Right lobe of liver (tissue), 6 donors: ENCODE data around the gene HGD. TPM values are rescaled to one million over a fixed set of nuclear protein-coding genes. Genes with fewer than 3 reads are reported as not detected.

ENCODE experiments used
- ATAC-seq, 4 donors: fragments of 200-7000 bp; cut with Tn5 transposase; one replicate each; pipeline ENCODE4 v1.9.1; 2020; ENCODE audit warnings: mild to moderate bottlenecking in 4 of 4, moderate library complexity in 4 of 4
- DNase-seq, 3 donors: peaks; one replicate each; pipeline ENCODE4 v3.0.0-alpha.2; 2020
- H3K27ac ChIP-seq, 3 donors: fragments of 200-600 bp; one replicate each; pipeline ENCODE4 v1.8.0; 2022
- H3K27me3 ChIP-seq, 2 donors: fragments of 200-600 bp; one replicate each; pipeline ENCODE4 v1.8.0; 2022
- H3K36me3 ChIP-seq, 4 donors: fragments of 200-600 bp; sonication (generic) in 1 of 4; one replicate each; pipeline versions ENCODE4 v1.5.1 to v1.8.0; 2017 to 2022; ENCODE audit warnings: control low read depth in 1 of 4
- H3K4me1 ChIP-seq, 4 donors: fragments of 200-600 bp; sonication (generic) in 1 of 4; one replicate each; pipeline versions ENCODE4 v1.5.1 to v1.8.0; 2017 to 2022; ENCODE audit warnings: control low read depth in 1 of 4
- H3K4me3 ChIP-seq, 3 donors: fragments of 200-600 bp; one replicate each; pipeline ENCODE4 v1.8.0; 2022
- H3K9me3 ChIP-seq, 4 donors: fragments of 200-600 bp; sonication (generic) in 1 of 4; one replicate each; pipeline versions ENCODE4 v1.5.1 to v1.8.0; 2017 to 2022; ENCODE audit warnings: control low read depth in 1 of 4
- POLR2A ChIP-seq: fragments of 450-650 bp; IDR thresholded peaks from one replicate; pipeline ENCODE4 v1.6.1; 2017; ENCODE audit warnings: antibody characterized with exemption, mild to moderate bottlenecking
- WGBS: methylation state at CpG from one replicate; pipeline ENCODE4 v1.1.6; 2018; ENCODE audit warnings: low coverage, low lambda C conversion rate; ENCODE audit not compliant: insufficient coverage; ENCODE audit errors: missing lambda C conversion rate; 5-methylcytosine and 5-hydroxymethylcytosine counted together
- intact Hi-C, 2 donors: fragments of 100-400 bp; cut with DNase I; formaldehyde crosslinking; loops; one replicate each; pipeline versions ENCODE4 v1.11.2 to v1.14.1; 2022
- total RNA-seq, 6 experiments: library from RNA; depleted of rRNA in 2 of 6; stranded (reverse); fragments of >200 nt in 2 of 6; fragmentation: NEBNext Ultra II Directional in 3 of 6; extraction: Animal tissue kit (Norgen Biotek cat#: 25700) in 3 of 6; gene quantifications; one replicate each; pipeline versions ENCODE4 v1.1.0 to v1.2.4, GENCODE V29; 2016 to 2023
- TF ChIP-seq, protein P1 (sequence below), 4 donors: fragments of 200-600 bp in 3 of 4; fragments of 450-650 bp in 1 of 4; IDR thresholded peaks; one replicate each; pipeline versions ENCODE4 v1.5.1 to v1.8.0; 2016 to 2022; ENCODE audit warnings: antibody characterized with exemption in 4 of 4, mild to moderate bottlenecking in 2 of 4
- donor health status: DM: no; HTN: yes; CAD: no.
- donor health status: DM: no; HTN: no; CAD: no.
- donor health status: DM: no; HTN: no; CAD: no.
- donor health status: DM: no; HTN: yes; CAD: no.
- donor health status: DM: no; HTN: yes; CAD: no.

Gene HGD
- total RNA-seq, 6 experiments from 2014 or later, result 117 to 610 (median 341) TPM

DNA sequence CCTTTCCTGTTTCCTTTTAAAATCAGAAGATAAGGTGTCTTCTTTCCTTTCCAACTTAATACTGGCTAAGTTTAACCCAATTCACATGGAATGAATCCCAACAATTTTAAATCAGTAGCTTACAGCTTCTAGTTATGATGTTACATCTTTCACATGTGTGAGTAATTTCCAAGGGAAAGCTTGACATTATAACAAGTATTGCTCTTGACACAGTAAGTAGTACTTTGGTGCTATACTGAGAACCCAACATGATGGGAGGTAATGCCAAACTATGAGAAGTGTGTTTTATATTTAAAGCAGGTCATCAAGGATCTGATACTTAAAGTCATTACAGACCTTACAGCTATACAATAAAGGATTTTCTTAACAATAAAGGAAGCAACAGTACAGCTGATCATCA lies 31.2 kb upstream of the HGD start:
- no peak for DNase-seq
- Histone ChIP-seq H3K4me1 (no peaks in the 10 kb centered on the region), H3K27me3 (no peaks in the 10 kb centered on the region), H3K4me3 (no peak overlapping the region), H3K36me3 (no peaks in the 10 kb centered on the region), H3K27ac (no peak overlapping the region), H3K9me3 (no peaks in the 10 kb centered on the region)
- intact Hi-C loops, result no loop called here
- TF ChIP-seq, protein P1, sequence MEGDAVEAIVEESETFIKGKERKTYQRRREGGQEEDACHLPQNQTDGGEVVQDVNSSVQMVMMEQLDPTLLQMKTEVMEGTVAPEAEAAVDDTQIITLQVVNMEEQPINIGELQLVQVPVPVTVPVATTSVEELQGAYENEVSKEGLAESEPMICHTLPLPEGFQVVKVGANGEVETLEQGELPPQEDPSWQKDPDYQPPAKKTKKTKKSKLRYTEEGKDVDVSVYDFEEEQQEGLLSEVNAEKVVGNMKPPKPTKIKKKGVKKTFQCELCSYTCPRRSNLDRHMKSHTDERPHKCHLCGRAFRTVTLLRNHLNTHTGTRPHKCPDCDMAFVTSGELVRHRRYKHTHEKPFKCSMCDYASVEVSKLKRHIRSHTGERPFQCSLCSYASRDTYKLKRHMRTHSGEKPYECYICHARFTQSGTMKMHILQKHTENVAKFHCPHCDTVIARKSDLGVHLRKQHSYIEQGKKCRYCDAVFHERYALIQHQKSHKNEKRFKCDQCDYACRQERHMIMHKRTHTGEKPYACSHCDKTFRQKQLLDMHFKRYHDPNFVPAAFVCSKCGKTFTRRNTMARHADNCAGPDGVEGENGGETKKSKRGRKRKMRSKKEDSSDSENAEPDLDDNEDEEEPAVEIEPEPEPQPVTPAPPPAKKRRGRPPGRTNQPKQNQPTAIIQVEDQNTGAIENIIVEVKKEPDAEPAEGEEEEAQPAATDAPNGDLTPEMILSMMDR (IDR thresholded peaks at IDR 0.05), result no peak
- no peak for TF ChIP-seq POLR2A
- ATAC-seq, result no peak

DNA sequence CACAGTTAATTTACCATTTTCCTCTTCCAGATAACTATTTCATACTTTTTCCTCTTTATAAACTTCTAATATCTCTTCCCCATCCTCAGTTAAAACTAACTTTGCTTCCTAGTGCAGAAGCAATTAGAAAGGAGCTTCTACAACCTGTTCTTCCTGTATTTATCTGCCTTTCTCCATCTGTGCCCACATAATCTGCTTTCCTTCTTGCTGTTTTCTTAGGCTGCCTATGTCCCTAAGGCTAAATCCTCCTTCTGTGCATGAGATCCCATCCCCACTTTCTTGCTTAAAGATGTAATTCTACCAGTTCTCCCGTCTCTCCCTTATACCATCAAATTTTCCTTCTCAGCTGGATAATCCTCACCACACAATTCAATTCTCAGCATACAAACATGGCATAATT lies 28.3 kb upstream of the HGD start:
- WGBS, result 100% methylated on average over 1 of the region's 1 CpG
- no peaks in the 10 kb centered on the region for H3K9me3 ChIP-seq
- intact Hi-C loops, result no loop called here
- no peak for DNase-seq
- H3K4me1 ChIP-seq, result no peaks in the 10 kb centered on the region
- no peak overlapping the region for H3K4me3 ChIP-seq
- no peak overlapping the region for H3K27ac ChIP-seq
- no peak for ATAC-seq
- no peaks in the 10 kb centered on the region for H3K36me3 ChIP-seq
- TF ChIP-seq POLR2A, result no peak
- TF ChIP-seq, protein P1 (IDR thresholded peaks at IDR 0.05), result no peak
- no peaks in the 10 kb centered on the region for H3K27me3 ChIP-seq

DNA sequence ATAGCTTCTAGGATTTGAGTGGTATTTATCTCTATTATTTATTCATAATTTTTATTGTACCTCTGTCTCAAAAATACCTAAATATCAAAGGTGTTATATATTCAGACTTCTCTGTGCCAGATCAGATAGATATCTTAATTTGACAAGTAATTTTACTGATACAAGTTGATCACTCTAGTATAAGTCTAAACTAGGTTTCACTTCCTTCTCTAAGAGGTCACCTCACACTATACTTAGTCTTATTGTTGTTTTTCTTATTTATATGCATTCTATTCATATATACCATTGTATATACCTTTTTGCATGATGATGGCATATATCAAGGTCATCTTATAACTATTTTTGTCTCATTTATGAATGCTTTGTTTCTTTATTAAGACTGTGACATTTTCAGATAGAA lies 26.4 kb upstream of the HGD start:
- TF ChIP-seq, protein P1 (IDR thresholded peaks at IDR 0.05), result no peak
- TF ChIP-seq POLR2A, result no peak
- DNase-seq, result no peak

DNA sequence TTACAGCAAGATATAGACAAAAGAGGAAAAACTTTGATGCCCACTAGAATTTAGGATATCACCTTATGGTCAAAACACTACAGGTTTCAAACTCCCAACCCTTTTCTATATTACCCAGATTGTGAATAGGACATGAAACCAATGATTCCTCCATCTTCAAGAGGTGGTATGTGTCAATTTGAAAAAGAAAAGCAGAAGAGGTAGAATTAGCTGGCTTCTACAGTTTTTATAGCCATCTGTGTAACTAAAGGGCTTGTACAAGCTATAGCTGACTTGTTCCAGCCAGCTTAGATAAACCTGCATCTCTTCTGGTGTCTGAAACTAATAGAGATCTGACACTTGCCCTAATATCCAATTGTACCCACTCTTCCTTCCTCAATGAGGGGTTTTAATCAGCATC lies 24.9 kb upstream of the HGD start:
- DNase-seq, result no peak
- no peaks in the 10 kb centered on the region for H3K36me3 ChIP-seq

More for the DNA sequence above, 26.4 kb upstream of the HGD start:
- no peak overlapping the region for H3K4me3 ChIP-seq
- H3K27me3 ChIP-seq, result no peaks in the 10 kb centered on the region
- H3K36me3 ChIP-seq, result no peaks in the 10 kb centered on the region
- no peak overlapping the region for H3K27ac ChIP-seq
- intact Hi-C loops, result no loop called here
- ATAC-seq, result no peak
- H3K4me1 ChIP-seq, result no peaks in the 10 kb centered on the region
- H3K9me3 ChIP-seq, result no peaks in the 10 kb centered on the region

DNA sequence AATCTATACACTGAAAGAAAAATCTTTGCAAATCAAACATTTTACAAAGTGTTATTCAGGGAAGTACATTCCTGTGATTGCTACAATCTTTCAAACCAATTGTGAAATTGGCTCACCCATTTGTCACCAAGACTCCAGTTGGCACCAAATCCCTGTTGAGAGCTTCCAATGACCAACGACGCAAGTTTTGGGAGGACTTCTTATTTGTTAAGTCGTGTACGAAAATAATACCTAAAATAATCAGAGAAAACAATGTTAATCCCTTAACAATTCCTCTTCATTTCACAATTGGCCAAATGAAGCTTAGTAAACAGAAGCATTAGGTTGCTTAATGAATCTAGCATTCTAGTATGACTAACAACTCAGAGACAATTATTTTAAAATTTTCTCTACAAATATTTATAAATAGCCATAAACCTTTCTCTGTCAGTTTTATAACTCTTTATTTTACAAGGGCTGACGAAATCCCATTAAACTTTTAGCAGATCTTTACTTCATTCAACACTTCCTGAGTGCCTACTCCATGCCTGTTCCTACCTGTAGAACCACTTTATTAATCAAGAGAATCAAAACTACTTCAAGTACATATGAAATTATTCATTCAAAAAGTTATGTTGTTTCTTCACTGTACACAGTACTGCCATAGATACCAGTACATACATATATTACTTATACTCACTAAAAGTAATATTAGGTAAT lies 24.0 kb upstream of the HGD start:
- H3K27me3 ChIP-seq, result no peaks in the 10 kb centered on the region
- peak overlapping the region in 1 of 3 donors; percentile 11 for H3K27ac ChIP-seq
- H3K4me3 ChIP-seq, result no peak overlapping the region
- TF ChIP-seq, protein P1 (IDR thresholded peaks at IDR 0.05), result no peak
- TF ChIP-seq POLR2A, result no peak
- peak; percentile 66 to 92 (median 80) for ATAC-seq
- DNase-seq, result peak in 2 of 3 donors; percentile 24 to 54
- intact Hi-C loops, result no loop called here
- 50% methylated on average over 5 of the region's 5 CpGs for WGBS
- H3K36me3 ChIP-seq, result no peaks in the 10 kb centered on the region
- H3K9me3 ChIP-seq, result no peaks in the 10 kb centered on the region
- H3K4me1 ChIP-seq, result no peaks in the 10 kb centered on the region

More for the DNA sequence above, 24.9 kb upstream of the HGD start:
- Histone ChIP-seq H3K9me3 (no peaks in the 10 kb centered on the region), H3K4me1 (no peaks in the 10 kb centered on the region), H3K4me3 (no peak overlapping the region), H3K27ac (no peak overlapping the region), H3K27me3 (no peaks in the 10 kb centered on the region)
- TF ChIP-seq POLR2A, result no peak
- intact Hi-C loops, result no loop called here
- ATAC-seq, result no peak
